Activated naive CD8-positive, alpha-beta T cell treated with anti-CD3 and anti-CD28 coated beads, Interleukin-2, amount 10 ng/mL, durations not matched to agents 7 days and 5 days (primary cell): ENCODE data around the gene SAPCD2. TPM values are rescaled to one million over a fixed set of nuclear protein-coding genes. Genes with fewer than 3 reads are reported as not detected.
A peak's percentile ranks its signal among the peaks of the same experiment; 100 is the strongest.
"Not testable (repeated sequence)": the region's sequence is repeated elsewhere in the genome, so short reads cannot be mapped to it uniquely, and the experiment has no call there.

Source experiments
- ATAC-seq: fragments of 150-1000 bp; cut with Tn5 transposase; one replicate; pipeline ENCODE4 v1.10.0; 2021; ENCODE audit warnings: low read depth, moderate library complexity
- POLR2A ChIA-PET: fragments of 350-600 bp; sonication (Branson Sonifier 250); formaldehyde crosslinking; loops from one replicate; lab custom pipeline; 2021; ENCODE audit warnings: antibody characterized with exemption; lab: Charles Lee
- DNase-seq: peaks from one replicate; pipeline ENCODE4 v3.0.0; 2021
- H3K27ac Mint-ChIP-seq: one replicate; pipeline ENCODE4 v1.8.0; 2022; ENCODE audit warnings: mild to moderate bottlenecking, mixed read lengths
- H3K27me3 Mint-ChIP-seq: one replicate; pipeline ENCODE4 v1.8.0; 2022; ENCODE audit warnings: mild to moderate bottlenecking, moderate library complexity, mixed read lengths
- H3K36me3 Mint-ChIP-seq: one replicate; pipeline ENCODE4 v1.8.0; 2021; ENCODE audit warnings: mild to moderate bottlenecking, mixed read lengths
- H3K4me1 Mint-ChIP-seq: one replicate; pipeline ENCODE4 v1.8.0; 2021; ENCODE audit warnings: mixed read lengths
- H3K4me3 Mint-ChIP-seq: one replicate; pipeline ENCODE4 v1.8.0; 2022; ENCODE audit warnings: mild to moderate bottlenecking, moderate library complexity, mixed read lengths
- H3K9me3 Mint-ChIP-seq: one replicate; pipeline ENCODE4 v1.8.0; 2021; ENCODE audit warnings: mixed read lengths
- total RNA-seq, 2 experiments: library from RNA; stranded (reverse); gene quantifications; one replicate each; pipeline ENCODE4 v1.2.3, GENCODE V29; 2021

SAPCD2 gene
- total RNA-seq, 2 experiments from 2014 or later = 26.4 to 30.0 TPM

GRCh38 chr9:137041124-137041523 lies 29.2 kb downstream of the SAPCD2 start:
- no peak for ATAC-seq
- peaks cover 8% of the 10 kb centered on the region for H3K4me1 Mint-ChIP-seq

DNA sequence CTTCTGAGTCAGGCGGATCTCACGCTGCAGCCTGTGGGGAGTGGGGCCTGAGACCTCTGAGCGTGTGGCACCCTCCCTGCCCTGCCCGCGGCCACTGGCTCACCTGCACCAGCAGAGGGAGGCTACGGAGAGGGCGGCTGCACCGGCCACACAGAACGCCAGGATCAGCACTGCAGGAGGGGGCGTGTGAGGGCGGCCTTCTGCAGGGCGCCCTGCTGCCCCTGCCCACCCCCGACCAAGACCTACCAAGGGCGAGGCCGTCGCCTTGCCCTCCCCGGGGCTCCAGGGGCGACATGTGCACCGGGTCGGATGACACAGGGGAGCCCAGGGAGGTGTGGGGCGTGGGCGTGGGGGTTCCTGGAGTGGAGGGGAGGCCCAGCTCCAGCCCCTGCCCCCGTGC lies 29.8 kb downstream of the SAPCD2 start:
- DNase-seq (no peak), ATAC-seq (no peak)
- Mint-ChIP-seq H3K27ac (no peak overlapping the region), H3K9me3 (no peaks in the 10 kb centered on the region), H3K4me3 (no peak overlapping the region), H3K36me3 (no peaks in the 10 kb centered on the region), H3K4me1 (peaks cover 8% of the 10 kb centered on the region), H3K27me3 (peaks cover 7% of the 10 kb centered on the region)
- POLR2A ChIA-PET = no interaction called here

More at GRCh38 chr9:137041124-137041523, 29.2 kb downstream of the SAPCD2 start:
- no peaks in the 10 kb centered on the region for H3K9me3 Mint-ChIP-seq
- H3K27ac Mint-ChIP-seq = no peak overlapping the region
- peaks cover 7% of the 10 kb centered on the region for H3K27me3 Mint-ChIP-seq
- DNase-seq = no peak
- no peak overlapping the region for H3K4me3 Mint-ChIP-seq
- POLR2A ChIA-PET = no interaction called here
- no peaks in the 10 kb centered on the region for H3K36me3 Mint-ChIP-seq

DNA sequence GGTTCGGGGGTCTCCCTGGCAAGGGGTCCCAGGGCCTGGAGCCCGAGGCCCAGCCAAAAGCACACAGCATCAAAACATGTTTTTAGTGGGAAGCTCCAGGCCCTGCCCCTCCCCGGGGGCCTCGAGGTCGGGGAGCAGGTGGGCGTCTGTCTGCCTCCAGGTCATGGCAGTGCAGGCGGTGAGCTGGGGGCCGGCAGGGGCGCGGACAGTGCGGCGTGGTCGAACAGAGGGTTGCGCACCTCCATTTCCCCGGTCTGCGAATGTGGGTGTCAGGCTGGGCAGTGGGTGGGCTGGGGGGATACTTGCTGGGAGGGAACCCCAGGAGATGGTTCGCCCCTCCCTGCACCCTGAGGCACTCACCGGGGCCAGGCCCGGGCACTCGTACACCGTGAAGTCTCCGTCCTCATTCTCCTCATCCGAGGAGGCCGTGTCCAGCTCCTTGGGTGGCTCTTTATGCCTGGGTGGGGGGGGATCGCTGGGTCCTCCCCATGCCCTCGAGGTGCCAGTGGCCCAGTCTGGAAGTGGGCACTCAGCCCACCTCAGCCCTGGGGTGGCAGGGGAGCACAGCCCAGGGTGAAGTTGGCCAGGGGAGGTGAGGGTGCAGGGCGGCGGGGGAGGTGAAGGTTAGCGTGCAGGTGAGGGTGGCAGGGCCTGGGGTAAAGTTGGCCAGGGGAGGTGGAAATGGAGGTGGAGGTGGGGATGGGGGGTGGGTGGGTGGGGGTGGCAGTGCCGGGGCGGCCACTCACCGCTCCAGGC lies 30.6 kb downstream of the SAPCD2 start:
- DNase-seq = no peak
- H3K27me3 Mint-ChIP-seq = peaks cover 3% of the 10 kb centered on the region
- H3K27ac Mint-ChIP-seq = no peak overlapping the region
- no peak for ATAC-seq
- H3K9me3 Mint-ChIP-seq = no peaks in the 10 kb centered on the region
- POLR2A ChIA-PET = no interaction called here
- H3K4me3 Mint-ChIP-seq = no peak overlapping the region
- H3K36me3 Mint-ChIP-seq = no peaks in the 10 kb centered on the region
- H3K4me1 Mint-ChIP-seq = peaks cover 6% of the 10 kb centered on the region

DNA sequence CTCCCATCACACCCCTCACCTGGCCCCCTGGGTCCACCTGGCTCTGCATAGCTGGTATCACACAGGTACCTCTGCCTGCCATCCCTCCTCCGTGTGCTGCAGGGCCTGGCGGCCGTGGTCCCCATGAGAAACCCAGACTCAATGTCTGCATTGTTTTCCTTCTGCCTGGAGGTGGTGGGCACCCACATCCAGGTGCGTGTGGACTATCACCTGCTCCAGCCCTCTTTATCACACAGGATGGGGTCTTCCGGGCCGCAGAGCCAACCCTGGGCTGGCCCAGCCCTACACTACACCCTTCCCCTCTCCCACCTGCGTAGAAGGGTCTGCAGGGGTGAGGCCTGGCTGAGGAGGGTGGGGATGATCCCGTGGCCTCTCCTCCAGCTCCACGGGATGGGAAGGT lies 31.4 kb downstream of the SAPCD2 start:
- DNase-seq = no peak
- H3K36me3 Mint-ChIP-seq = no peaks in the 10 kb centered on the region
- POLR2A ChIA-PET = interaction anchor here (1.0 kb wide), 1 partner anchor 10 kb away, joined by 3 read pairs; no protein-coding TSS in a partner anchor
- ATAC-seq = no peak
- H3K27me3 Mint-ChIP-seq = peaks cover 1% of the 10 kb centered on the region
- H3K4me3 Mint-ChIP-seq = no peak overlapping the region
- H3K4me1 Mint-ChIP-seq = peaks cover 5% of the 10 kb centered on the region
- H3K27ac Mint-ChIP-seq = no peak overlapping the region
- no peaks in the 10 kb centered on the region for H3K9me3 Mint-ChIP-seq

- no peak for DNase-seq
- Mint-ChIP-seq H3K27ac (no peak overlapping the region), H3K27me3 (no peaks in the 10 kb centered on the region)
Observed at GRCh38 chr9:137037483-137037882, 32.9 kb downstream of the SAPCD2 start.

GRCh38 chr9:137037035-137037434 lies 33.3 kb downstream of the SAPCD2 start:
- DNase-seq (no peak), ATAC-seq (no peak)

More at GRCh38 chr9:137037483-137037882, 32.9 kb downstream of the SAPCD2 start:
- Mint-ChIP-seq H3K9me3 (no peaks in the 10 kb centered on the region), H3K4me1 (peaks cover 8% of the 10 kb centered on the region), H3K4me3 (no peak overlapping the region), H3K36me3 (no peaks in the 10 kb centered on the region)
- ATAC-seq = no peak
- POLR2A ChIA-PET = interaction anchor here (1.3 kb wide), 1 partner anchor 21 kb away, joined by 3 read pairs; no protein-coding TSS in a partner anchor

DNA sequence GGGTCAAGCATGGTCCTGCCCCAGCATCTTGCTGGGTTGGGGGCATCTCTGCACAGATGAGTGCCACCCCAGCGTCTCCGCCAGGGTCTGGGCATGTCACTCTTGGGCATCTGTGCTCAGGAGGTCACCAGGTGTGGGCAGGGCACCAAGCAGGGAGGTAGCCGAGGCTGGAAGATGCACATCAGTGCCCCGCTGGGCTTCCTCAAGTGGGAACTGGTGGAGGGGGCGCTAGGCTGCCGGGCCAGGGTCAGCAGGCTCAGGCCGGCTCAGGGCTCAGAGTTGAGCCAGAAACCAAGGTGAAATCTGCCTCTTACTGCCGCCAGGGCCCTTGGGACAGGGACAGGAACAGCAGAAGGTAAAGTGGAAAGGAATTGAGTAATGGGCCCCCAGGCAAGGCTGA lies 34.4 kb downstream of the SAPCD2 start:
- H3K36me3 Mint-ChIP-seq = no peaks in the 10 kb centered on the region
- no peaks in the 10 kb centered on the region for H3K27me3 Mint-ChIP-seq
- H3K4me1 Mint-ChIP-seq = peaks cover 13% of the 10 kb centered on the region
- ATAC-seq (no peak), DNase-seq (no peak)
- no peak overlapping the region for H3K4me3 Mint-ChIP-seq
- H3K9me3 Mint-ChIP-seq = no peaks in the 10 kb centered on the region
- H3K27ac Mint-ChIP-seq = no peak overlapping the region
- POLR2A ChIA-PET = interaction anchor here (0.7 to 2.4 kb wide), 4 partner anchors 34 to 154 kb away, joined by 3 to 15 read pairs (median 6); partner anchors contain the start of gene SAPCD2

More at GRCh38 chr9:137037035-137037434, 33.3 kb downstream of the SAPCD2 start:
- H3K9me3 Mint-ChIP-seq = no peaks in the 10 kb centered on the region
- no peak overlapping the region for H3K4me3 Mint-ChIP-seq
- H3K4me1 Mint-ChIP-seq = peaks cover 9% of the 10 kb centered on the region
- H3K36me3 Mint-ChIP-seq = no peaks in the 10 kb centered on the region
- POLR2A ChIA-PET = interaction anchor here (0.6 to 1.3 kb wide), 3 partner anchors 9 to 89 kb away, joined by 3 to 4 read pairs (median 3); no protein-coding TSS in a partner anchor
- no peaks in the 10 kb centered on the region for H3K27me3 Mint-ChIP-seq
- no peak overlapping the region for H3K27ac Mint-ChIP-seq

- peak overlapping the region; percentile 79 for H3K27ac Mint-ChIP-seq
Observed at GRCh38 chr9:137035507-137035834, 34.9 kb downstream of the SAPCD2 start.

DNA sequence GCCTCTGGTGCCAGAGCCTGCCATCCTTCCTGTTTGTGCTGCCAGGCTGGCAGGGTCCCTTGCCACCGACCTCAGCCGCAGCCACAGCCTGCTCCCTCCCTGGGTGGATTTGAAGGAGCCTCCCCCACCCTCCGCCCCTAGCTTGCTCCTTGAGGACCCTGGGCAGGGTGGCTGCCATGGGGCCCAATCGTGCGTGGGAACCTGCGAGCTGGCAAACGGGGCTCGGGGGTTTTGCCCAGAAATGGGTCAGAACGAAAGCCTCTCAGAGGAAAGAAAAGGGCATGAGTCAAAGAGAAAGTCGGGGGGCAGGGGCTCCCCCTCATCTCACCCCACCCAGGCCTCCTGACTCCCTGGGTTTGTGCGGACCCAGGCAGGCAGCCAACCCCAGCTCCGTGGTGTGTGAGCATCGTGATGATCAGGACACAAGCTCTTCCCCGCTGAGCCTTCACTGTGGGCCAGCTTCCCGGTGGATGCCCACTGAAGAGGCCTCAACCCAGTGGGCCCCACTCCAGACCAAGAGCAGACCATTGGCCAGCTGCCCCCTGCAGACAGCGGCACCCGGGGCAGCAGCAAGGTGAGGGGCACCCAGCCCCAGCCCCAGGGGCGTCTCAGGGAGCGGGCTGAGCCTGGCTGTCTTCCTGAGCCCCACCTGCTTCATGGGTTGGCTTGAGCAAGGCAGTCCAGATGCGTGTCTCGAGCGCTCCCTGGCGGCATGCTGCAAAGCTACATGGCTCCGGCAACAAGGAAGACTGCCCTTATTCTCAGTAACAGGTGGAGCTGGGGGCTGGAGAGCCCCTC lies 35.4 kb downstream of the SAPCD2 start:
- DNase-seq = peak; percentile 92
- peak overlapping the region; percentile 55 for H3K4me3 Mint-ChIP-seq
- ATAC-seq = peak; percentile 87
- peaks cover 20% of the 10 kb centered on the region for H3K4me1 Mint-ChIP-seq
- H3K36me3 Mint-ChIP-seq = no peaks in the 10 kb centered on the region
- peak overlapping the region; percentile 79 for H3K27ac Mint-ChIP-seq
- no peaks in the 10 kb centered on the region for H3K9me3 Mint-ChIP-seq
- no peaks in the 10 kb centered on the region for H3K27me3 Mint-ChIP-seq
- POLR2A ChIA-PET = interaction anchor here (0.7 to 2.4 kb wide), 17 partner anchors 8 to 246 kb away, joined by 3 to 15 read pairs (median 4); partner anchors contain the start of genes CLIC3, FBXW5 and SAPCD2

More at GRCh38 chr9:137035507-137035834, 34.9 kb downstream of the SAPCD2 start:
- no peaks in the 10 kb centered on the region for H3K9me3 Mint-ChIP-seq
- ATAC-seq (no peak), DNase-seq (no peak)
- peaks cover 18% of the 10 kb centered on the region for H3K4me1 Mint-ChIP-seq
- no peaks in the 10 kb centered on the region for H3K27me3 Mint-ChIP-seq
- POLR2A ChIA-PET = interaction anchor here (0.7 to 2.4 kb wide), 17 partner anchors 9 to 247 kb away, joined by 3 to 15 read pairs (median 4); partner anchors contain the start of genes CLIC3, FBXW5 and SAPCD2
- no peaks in the 10 kb centered on the region for H3K36me3 Mint-ChIP-seq
- no peak overlapping the region for H3K4me3 Mint-ChIP-seq

DNA sequence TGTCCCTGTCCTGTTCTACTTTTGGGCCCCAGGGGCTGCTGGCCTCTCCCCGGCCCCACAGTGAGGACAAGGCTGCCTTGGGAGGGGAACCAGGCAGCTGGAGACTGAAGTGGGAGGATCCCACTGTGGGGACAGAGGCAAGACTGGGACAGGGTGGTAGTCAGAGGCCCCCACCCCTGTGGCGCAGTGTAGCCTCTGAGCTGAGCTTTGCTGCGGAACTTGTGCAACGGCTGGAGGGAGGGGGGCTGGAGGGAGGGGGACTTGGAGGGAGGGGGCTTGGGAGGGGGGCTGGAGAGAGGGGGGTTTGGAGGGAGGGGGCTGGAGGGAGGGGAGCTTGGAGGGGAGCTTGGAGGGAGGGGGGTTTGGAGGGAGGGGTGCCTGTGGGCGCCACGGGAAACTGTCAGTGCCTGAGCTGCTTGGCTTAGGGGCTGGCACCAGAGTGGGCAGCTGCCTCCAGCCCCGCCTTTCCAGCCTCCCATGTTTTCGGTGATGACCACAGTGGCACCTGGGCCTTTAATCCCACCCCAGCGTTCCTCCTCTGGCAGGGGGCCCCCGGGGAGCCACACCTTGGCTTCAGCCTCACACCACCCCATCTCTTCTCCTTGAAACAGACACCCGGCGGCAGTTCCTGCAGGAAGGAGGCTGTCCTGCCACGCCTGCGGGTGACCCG lies 36.2 kb downstream of the SAPCD2 start:
- POLR2A ChIA-PET = interaction anchor here (0.9 to 2.4 kb wide), 13 partner anchors 13 to 244 kb away, joined by 3 to 15 read pairs (median 4); partner anchors contain the start of genes CLIC3 and FBXW5
- H3K27ac Mint-ChIP-seq = peak overlapping the region; percentile 79
- H3K4me1 Mint-ChIP-seq = peaks cover 25% of the 10 kb centered on the region
- no peaks in the 10 kb centered on the region for H3K9me3 Mint-ChIP-seq
- no peaks in the 10 kb centered on the region for H3K36me3 Mint-ChIP-seq
- DNase-seq (no peak), ATAC-seq (peak; percentile 2)
- H3K27me3 Mint-ChIP-seq = no peaks in the 10 kb centered on the region
- H3K4me3 Mint-ChIP-seq = peak overlapping the region; percentile 55

DNA sequence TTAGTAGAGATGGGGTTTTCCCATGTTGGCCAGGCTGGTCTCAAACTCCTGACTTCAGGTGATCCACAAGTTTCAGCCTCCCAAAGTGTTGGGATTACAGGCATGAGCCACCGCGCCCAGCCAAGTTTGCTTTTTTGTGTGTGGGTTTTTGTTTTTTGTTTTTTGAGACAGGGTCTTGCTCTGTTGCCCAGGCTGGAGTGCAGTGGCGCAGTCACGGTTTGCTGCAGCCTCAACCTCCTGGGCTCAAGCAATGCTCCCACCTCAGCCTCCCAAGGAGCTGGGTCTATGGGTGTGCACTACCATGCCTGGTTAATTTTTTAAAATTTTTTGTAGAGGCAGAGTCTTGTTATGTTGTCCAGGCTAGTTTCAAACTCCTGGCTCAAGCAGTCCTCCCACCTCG lies 36.9 kb downstream of the SAPCD2 start:
- peaks cover 27% of the 10 kb centered on the region for H3K4me1 Mint-ChIP-seq
- not testable (repeated sequence) for DNase-seq, ATAC-seq, H3K27me3 Mint-ChIP-seq, H3K9me3 Mint-ChIP-seq, H3K27ac Mint-ChIP-seq, H3K36me3 Mint-ChIP-seq, H3K4me3 Mint-ChIP-seq
- POLR2A ChIA-PET = interaction anchor here (0.6 to 2.4 kb wide), 2 partner anchors 19 to 86 kb away, joined by 3 to 15 read pairs; no protein-coding TSS in a partner anchor

DNA sequence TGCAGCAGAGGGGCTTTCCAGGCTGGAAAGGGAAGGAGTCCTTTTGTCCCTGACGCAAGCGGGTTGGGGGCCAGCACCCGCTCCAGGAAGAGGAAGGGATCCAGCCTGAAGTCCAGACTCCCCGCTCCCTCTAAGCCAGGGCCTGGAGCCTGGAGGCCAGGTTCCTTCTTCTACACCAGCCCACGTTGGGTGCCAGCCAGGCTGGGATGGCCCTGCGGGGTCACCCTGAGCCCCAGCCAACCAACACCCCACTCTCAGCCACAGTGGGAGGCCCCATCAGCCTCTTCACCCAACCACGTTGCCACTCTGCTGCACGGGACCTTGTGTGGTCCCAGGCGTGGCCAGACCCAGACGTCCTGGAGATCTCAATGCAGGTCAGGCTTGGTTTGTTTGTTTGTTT lies 37.5 kb downstream of the SAPCD2 start:
- DNase-seq (no peak), ATAC-seq (no peak)
- POLR2A ChIA-PET = no interaction called here
- Mint-ChIP-seq H3K9me3 (no peaks in the 10 kb centered on the region), H3K36me3 (no peaks in the 10 kb centered on the region), H3K4me3 (no peak overlapping the region), H3K4me1 (peaks cover 27% of the 10 kb centered on the region), H3K27me3 (no peaks in the 10 kb centered on the region), H3K27ac (no peak overlapping the region)
